ENCODE data around the gene KIAA1210.
"Not testable (repeated sequence)": the region's sequence is repeated elsewhere in the genome, so short reads cannot be mapped to it uniquely, and the experiment has no call there.

KIAA1210 gene

DNA sequence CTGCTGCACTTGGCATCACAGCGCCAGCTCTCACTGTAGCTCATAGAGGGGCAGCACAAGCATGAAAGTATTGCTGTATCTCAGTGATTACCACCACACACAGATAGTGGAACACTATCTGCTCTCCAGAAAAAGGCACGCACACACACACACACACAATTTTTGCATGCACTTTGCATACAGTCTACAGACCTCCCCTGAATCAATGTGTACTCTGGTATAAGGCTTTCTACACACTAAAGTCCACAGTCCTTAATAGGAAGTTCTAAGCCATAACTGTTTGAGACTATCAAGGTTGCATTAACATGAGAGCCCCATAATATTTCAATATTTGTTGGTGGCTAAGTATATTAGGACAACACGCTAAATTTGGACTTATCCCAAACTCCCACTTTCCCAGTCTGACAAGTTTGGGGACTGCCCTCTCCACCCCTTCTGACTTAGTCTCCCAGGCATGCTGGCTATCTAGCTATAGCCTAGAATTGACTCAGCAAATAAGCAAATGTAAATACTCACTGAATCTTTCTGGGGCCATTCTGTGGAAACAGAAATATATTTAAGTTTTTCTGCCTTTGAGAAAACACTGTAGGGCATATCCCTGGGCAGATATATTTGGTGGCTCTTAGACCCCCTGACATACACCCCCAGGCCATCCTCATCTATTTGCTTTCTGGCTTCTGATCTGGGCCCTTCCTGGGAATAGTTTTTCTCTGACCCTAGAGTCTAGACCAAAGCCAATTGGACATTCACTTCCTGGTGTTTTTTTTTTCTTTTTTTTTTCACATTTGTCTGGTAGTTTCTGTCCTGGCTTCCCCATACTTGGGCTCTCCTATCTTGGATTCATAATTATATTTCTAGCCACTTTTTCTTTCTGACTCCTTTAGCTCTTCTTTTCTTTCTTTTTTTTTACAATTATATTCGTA lies 91.2 kb downstream of the KIAA1210 start:
- H3K4me3 ChIP-seq (ENCODE audit: insufficient read depth in 1 of 2, low read depth in 1 of 2, low read length in 2 of 2): no peak overlapping the region
- no peak overlapping the region for H3K14ac ChIP-seq (ENCODE audit: low read length in 2 of 2)
- no peak for DNase-seq
- H2AK5ac ChIP-seq (ENCODE audit: low read length, severe bottlenecking): no peak overlapping the region
- H4K91ac ChIP-seq (ENCODE audit: low read length): no peak overlapping the region
- no peaks in the 10 kb centered on the region for H3K79me1 ChIP-seq (replicated peaks; ENCODE audit: low read length, poor library complexity, severe bottlenecking)
- H2BK5ac ChIP-seq (ENCODE audit: low read depth, low read length, poor library complexity, severe bottlenecking): no peak overlapping the region
- H3K4ac ChIP-seq (ENCODE audit: low read depth in 1 of 2, low read length in 2 of 2): no peak overlapping the region
- 100% methylated on average over 2 of the region's 4 CpGs for WGBS
- no peak overlapping the region for H2AFZ ChIP-seq (ENCODE audit: low read depth, low read length)
- H2BK120ac ChIP-seq (ENCODE audit: low read depth, low read length): no peak overlapping the region
- no peak overlapping the region for H3K4me2 ChIP-seq (ENCODE audit: low read length, poor library complexity, severe bottlenecking)
- peaks cover 2% of the 10 kb centered on the region for H3K4me1 ChIP-seq (ENCODE audit: control insufficient read depth, insufficient read depth, low read depth, low read length)
- H3K18ac ChIP-seq (ENCODE audit: low read depth in 1 of 2, low read length in 2 of 2): no peak overlapping the region
- H3K23ac ChIP-seq (ENCODE audit: low read length in 2 of 2): no peak overlapping the region
- no peak overlapping the region for H3K9ac ChIP-seq (ENCODE audit: low read length)
- peaks cover 17% of the 10 kb centered on the region for H3K9me3 ChIP-seq (ENCODE audit: control insufficient read depth, low read length)
- no peak overlapping the region for H2BK12ac ChIP-seq (ENCODE audit: low read length in 2 of 2)
- H3K27ac ChIP-seq (ENCODE audit: low read length, poor library complexity, severe bottlenecking): no peak overlapping the region
- no peak overlapping the region for H4K8ac ChIP-seq (ENCODE audit: low read length)
- H2BK15ac ChIP-seq (ENCODE audit: low read depth, poor library complexity, severe bottlenecking): no peak overlapping the region
- no peaks in the 10 kb centered on the region for H3K27me3 ChIP-seq (ENCODE audit: control insufficient read depth in 1 of 2, insufficient read depth in 1 of 2, low read length in 2 of 2)
- H3K36me3 ChIP-seq (ENCODE audit: control insufficient read depth in 1 of 2, insufficient read depth in 2 of 2, low read depth in 1 of 2, low read length in 2 of 2): no peaks in the 10 kb centered on the region

DNA sequence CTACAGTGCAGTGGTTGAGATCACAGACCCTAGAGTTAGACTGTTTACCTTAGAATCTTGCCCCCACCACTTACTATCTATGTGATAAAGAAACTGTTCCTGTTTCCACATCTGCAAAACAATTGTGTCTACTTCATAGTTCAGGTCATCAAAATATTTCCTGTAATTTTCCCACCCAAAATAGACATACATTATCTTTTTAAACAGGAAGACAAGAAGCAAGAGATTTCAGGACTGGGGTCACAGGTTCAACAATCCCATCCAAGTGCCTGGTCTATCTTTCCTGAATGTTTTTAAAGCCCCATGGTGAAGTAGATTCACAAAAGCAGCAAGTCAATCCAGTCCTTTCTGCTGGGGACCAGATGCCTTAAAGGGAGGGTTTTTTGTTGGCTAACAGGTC lies 96.6 kb downstream of the KIAA1210 start:
- Histone ChIP-seq H3K4ac (ENCODE audit: low read depth in 1 of 2, low read length in 2 of 2) (no peak overlapping the region), H2AK5ac (ENCODE audit: low read length, severe bottlenecking) (no peak overlapping the region), H3K4me2 (ENCODE audit: low read length, poor library complexity, severe bottlenecking) (no peak overlapping the region), H3K27ac (ENCODE audit: low read length, poor library complexity, severe bottlenecking) (no peak overlapping the region), H4K91ac (ENCODE audit: low read length) (no peak overlapping the region), H2BK120ac (ENCODE audit: low read depth, low read length) (no peak overlapping the region), H2AFZ (ENCODE audit: low read depth, low read length) (no peak overlapping the region), H3K9ac (ENCODE audit: low read length) (no peak overlapping the region), H2BK5ac (ENCODE audit: low read depth, low read length, poor library complexity, severe bottlenecking) (no peak overlapping the region), H4K8ac (ENCODE audit: low read length) (no peak overlapping the region), H3K23ac (ENCODE audit: low read length in 2 of 2) (no peak overlapping the region), H3K4me3 (ENCODE audit: insufficient read depth in 1 of 2, low read depth in 1 of 2, low read length in 2 of 2) (no peak overlapping the region), H3K9me3 (ENCODE audit: control insufficient read depth, low read length) (peaks cover 22% of the 10 kb centered on the region), H2BK15ac (ENCODE audit: low read depth, poor library complexity, severe bottlenecking) (no peak overlapping the region), H2BK12ac (ENCODE audit: low read length in 2 of 2) (no peak overlapping the region), H3K14ac (ENCODE audit: low read length in 2 of 2) (no peak overlapping the region), H3K27me3 (ENCODE audit: control insufficient read depth in 1 of 2, insufficient read depth in 1 of 2, low read length in 2 of 2) (no peaks in the 10 kb centered on the region), H3K79me1 (replicated peaks; ENCODE audit: low read length, poor library complexity, severe bottlenecking) (no peaks in the 10 kb centered on the region), H3K18ac (ENCODE audit: low read depth in 1 of 2, low read length in 2 of 2) (no peak overlapping the region), H3K36me3 (ENCODE audit: control insufficient read depth in 1 of 2, insufficient read depth in 2 of 2, low read depth in 1 of 2, low read length in 2 of 2) (no peaks in the 10 kb centered on the region), H3K4me1 (ENCODE audit: control insufficient read depth, insufficient read depth, low read depth, low read length) (no peaks in the 10 kb centered on the region)
- no peak for DNase-seq

DNA sequence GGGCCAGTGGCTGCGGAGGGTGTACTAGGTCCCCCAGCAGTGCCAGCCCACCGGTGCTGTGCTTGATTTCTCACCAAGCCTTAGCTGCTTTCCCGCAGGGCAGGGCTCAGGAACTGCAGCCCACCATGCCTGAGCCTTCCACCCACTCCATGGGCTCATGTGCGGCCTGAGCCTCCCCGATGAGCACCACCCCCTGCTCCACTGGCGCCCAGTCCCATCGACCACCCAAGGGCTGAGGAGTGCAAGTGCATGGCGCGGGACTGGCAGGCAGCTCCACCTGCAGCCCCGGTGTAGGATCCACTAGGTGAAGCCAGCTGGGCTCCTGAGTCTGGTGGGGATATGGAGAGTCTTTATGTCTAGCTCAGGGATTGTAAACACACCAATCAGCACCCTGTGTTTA lies 98.0 kb downstream of the KIAA1210 start:
- H4K91ac ChIP-seq (ENCODE audit: low read length); H3K23ac ChIP-seq (ENCODE audit: low read length in 2 of 2); H3K18ac ChIP-seq (ENCODE audit: low read depth in 1 of 2, low read length in 2 of 2); H2AK5ac ChIP-seq (ENCODE audit: low read length, severe bottlenecking); H3K14ac ChIP-seq (ENCODE audit: low read length in 2 of 2); H2AFZ ChIP-seq (ENCODE audit: low read depth, low read length); H3K4me1 ChIP-seq (ENCODE audit: control insufficient read depth, insufficient read depth, low read depth, low read length); H3K27me3 ChIP-seq (ENCODE audit: control insufficient read depth in 1 of 2, insufficient read depth in 1 of 2, low read length in 2 of 2); H2BK120ac ChIP-seq (ENCODE audit: low read depth, low read length); H3K9ac ChIP-seq (ENCODE audit: low read length); H2BK15ac ChIP-seq (ENCODE audit: low read depth, poor library complexity, severe bottlenecking); H3K4me3 ChIP-seq (ENCODE audit: insufficient read depth in 1 of 2, low read depth in 1 of 2, low read length in 2 of 2); H3K4me2 ChIP-seq (ENCODE audit: low read length, poor library complexity, severe bottlenecking); H3K79me1 ChIP-seq (replicated peaks; ENCODE audit: low read length, poor library complexity, severe bottlenecking); H3K36me3 ChIP-seq (ENCODE audit: control insufficient read depth in 1 of 2, insufficient read depth in 2 of 2, low read depth in 1 of 2, low read length in 2 of 2); H2BK5ac ChIP-seq (ENCODE audit: low read depth, low read length, poor library complexity, severe bottlenecking); H3K4ac ChIP-seq (ENCODE audit: low read depth in 1 of 2, low read length in 2 of 2); H3K27ac ChIP-seq (ENCODE audit: low read length, poor library complexity, severe bottlenecking); H4K8ac ChIP-seq (ENCODE audit: low read length); H2BK12ac ChIP-seq (ENCODE audit: low read length in 2 of 2); DNase-seq: not testable (repeated sequence)
- 96% methylated on average over 6 of the region's 10 CpGs for WGBS
- peaks cover 24% of the 10 kb centered on the region for H3K9me3 ChIP-seq (ENCODE audit: control insufficient read depth, low read length)

DNA sequence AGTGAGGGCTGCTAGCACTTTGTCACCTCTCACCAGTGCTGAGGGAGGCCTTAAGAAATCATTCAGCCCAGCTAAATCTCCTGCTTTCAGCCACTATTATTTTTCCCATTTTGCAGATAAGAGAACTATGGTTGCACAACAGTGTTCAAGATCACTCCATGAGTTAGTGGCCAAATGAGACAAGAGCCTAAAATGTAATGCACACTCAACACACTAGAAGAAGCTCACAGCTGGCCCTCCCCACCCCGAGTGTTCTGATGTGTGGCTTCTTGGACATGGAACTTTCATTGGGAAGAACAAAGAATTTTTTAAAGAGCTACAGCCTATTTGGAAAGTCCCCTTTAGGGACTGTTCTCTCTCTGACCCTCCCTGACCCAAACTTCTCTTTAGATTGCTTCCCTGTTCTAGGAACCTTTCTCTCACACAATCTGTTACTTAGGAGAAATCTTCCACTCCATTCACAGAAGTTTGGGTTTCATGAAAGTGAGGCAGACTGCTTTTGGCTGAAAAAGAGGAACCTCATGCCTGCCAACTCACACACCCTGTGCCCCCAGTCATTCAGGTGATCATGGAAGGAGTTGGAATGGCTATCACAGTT lies 98.8 kb downstream of the KIAA1210 start:
- no peak for DNase-seq
- H2BK15ac ChIP-seq (ENCODE audit: low read depth, poor library complexity, severe bottlenecking): no peak overlapping the region
- no peak overlapping the region for H3K4me2 ChIP-seq (ENCODE audit: low read length, poor library complexity, severe bottlenecking)
- H4K91ac ChIP-seq (ENCODE audit: low read length): no peak overlapping the region
- H2BK12ac ChIP-seq (ENCODE audit: low read length in 2 of 2): no peak overlapping the region
- no peak overlapping the region for H3K14ac ChIP-seq (ENCODE audit: low read length in 2 of 2)
- no peak overlapping the region for H3K27ac ChIP-seq (ENCODE audit: low read length, poor library complexity, severe bottlenecking)
- no peaks in the 10 kb centered on the region for H3K79me1 ChIP-seq (replicated peaks; ENCODE audit: low read length, poor library complexity, severe bottlenecking)
- no peak overlapping the region for H3K4me3 ChIP-seq (ENCODE audit: insufficient read depth in 1 of 2, low read depth in 1 of 2, low read length in 2 of 2)
- H2BK5ac ChIP-seq (ENCODE audit: low read depth, low read length, poor library complexity, severe bottlenecking): no peak overlapping the region
- H3K18ac ChIP-seq (ENCODE audit: low read depth in 1 of 2, low read length in 2 of 2): no peak overlapping the region
- no peak overlapping the region for H2BK120ac ChIP-seq (ENCODE audit: low read depth, low read length)
- H3K9me3 ChIP-seq (ENCODE audit: control insufficient read depth, low read length): peaks cover 18% of the 10 kb centered on the region
- no peak overlapping the region for H3K4ac ChIP-seq (ENCODE audit: low read depth in 1 of 2, low read length in 2 of 2)
- H3K9ac ChIP-seq (ENCODE audit: low read length): no peak overlapping the region
- no peak overlapping the region for H4K8ac ChIP-seq (ENCODE audit: low read length)
- no peak overlapping the region for H3K23ac ChIP-seq (ENCODE audit: low read length in 2 of 2)
- no peaks in the 10 kb centered on the region for H3K27me3 ChIP-seq (ENCODE audit: control insufficient read depth in 1 of 2, insufficient read depth in 1 of 2, low read length in 2 of 2)
- no peaks in the 10 kb centered on the region for H3K36me3 ChIP-seq (ENCODE audit: control insufficient read depth in 1 of 2, insufficient read depth in 2 of 2, low read depth in 1 of 2, low read length in 2 of 2)
- no peak overlapping the region for H2AK5ac ChIP-seq (ENCODE audit: low read length, severe bottlenecking)
- H3K4me1 ChIP-seq (ENCODE audit: control insufficient read depth, insufficient read depth, low read depth, low read length): no peaks in the 10 kb centered on the region
- no peak overlapping the region for H2AFZ ChIP-seq (ENCODE audit: low read depth, low read length)
- WGBS: no CpG with 5 or more reads among the region's 1 CpG
